HFFc6 (cell line): ENCODE measurements around the gene NFE2L3. TPM values are rescaled to one million over a fixed set of nuclear protein-coding genes. Genes with fewer than 3 reads are reported as not detected.

ENCODE experiments used
- DNase-seq: peaks from one replicate; pipeline ENCODE4 v3.0.0-alpha.2; 2018
- H3K27ac Mint-ChIP-seq: 2 replicates; pipeline ENCODE4 v1.8.0; 2020; ENCODE audit warnings: mild to moderate bottlenecking, mixed read lengths
- H3K27me3 Mint-ChIP-seq: 2 replicates; pipeline ENCODE4 v1.8.0; 2021; ENCODE audit warnings: mild to moderate bottlenecking, moderate library complexity, mixed read lengths; ENCODE audit not compliant: insufficient read depth
- H3K36me3 Mint-ChIP-seq: 2 replicates; pipeline ENCODE4 v1.8.0; 2021; ENCODE audit warnings: low read depth, mixed read lengths
- H3K4me1 Mint-ChIP-seq: 2 replicates; pipeline ENCODE4 v1.8.0; 2020; ENCODE audit warnings: low read depth, mixed read lengths
- H3K4me3 Mint-ChIP-seq: 2 replicates; pipeline ENCODE4 v1.8.0; 2020; ENCODE audit warnings: mild to moderate bottlenecking, moderate library complexity, mixed read lengths
- H3K9me3 Mint-ChIP-seq: 2 replicates; pipeline ENCODE4 v1.8.0; 2020; ENCODE audit warnings: mild to moderate bottlenecking, mixed read lengths
- total RNA-seq, 6 experiments: library from RNA; stranded (reverse); fragmentation: NEBNext Ultra II Directional; extraction: Animal tissue kit (Norgen Biotek cat#: 25700); gene quantifications; 2 replicates in 1 of 6; 3 replicates in 5 of 6; pipeline ENCODE4 v1.2.3, GENCODE V29; 2021
- TF ChIP-seq, protein P1 (sequence below): fragments of 200-600 bp; sonication (generic); IDR thresholded peaks from 2 replicates; pipeline ENCODE4 v1.5.0; 2021; ENCODE audit warnings: antibody characterized with exemption, mild to moderate bottlenecking

Gene NFE2L3
- total RNA-seq, 6 experiments from 2014 or later = 2.3 to 6.5 (median 2.7) TPM

DNA sequence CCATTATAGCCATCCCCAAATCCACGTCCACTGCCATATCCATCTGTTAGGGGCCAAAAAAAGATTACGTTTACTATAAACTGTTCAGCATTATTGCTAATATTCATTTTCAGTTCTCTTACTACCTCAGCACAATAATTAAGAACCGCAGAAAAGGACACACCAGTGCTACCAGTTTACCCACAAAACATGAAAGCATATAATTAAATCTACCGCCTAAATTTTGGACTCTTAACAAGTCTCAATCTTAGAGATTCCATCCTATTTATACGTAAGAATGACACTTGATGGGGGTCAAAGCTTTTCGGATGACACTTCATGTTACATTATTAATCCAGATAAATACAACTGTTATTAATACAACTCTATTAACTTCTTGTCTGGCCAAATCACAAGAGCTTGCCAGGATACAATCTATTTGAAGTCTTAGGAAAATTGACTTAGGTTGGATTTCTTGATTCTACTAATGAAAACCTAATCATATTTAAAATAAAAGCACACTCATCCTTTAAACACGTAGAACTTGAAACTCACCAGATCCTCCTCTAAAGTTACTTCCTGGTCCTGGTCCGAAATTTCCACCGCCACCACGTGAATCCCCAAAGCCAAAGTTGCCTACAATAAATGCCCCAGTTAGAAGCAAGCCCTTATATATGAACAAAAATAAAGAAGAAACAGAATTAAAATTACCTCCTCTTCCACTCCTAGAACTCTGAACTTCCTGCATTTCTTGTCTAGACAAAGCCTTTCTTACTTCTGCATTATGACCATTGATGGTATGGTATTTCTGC is 44.1 kb downstream of the NFE2L3 start:
- Mint-ChIP-seq H3K36me3 (peaks cover 84% of the 10 kb centered on the region), H3K4me1 (peaks cover 57% of the 10 kb centered on the region), H3K9me3 (peaks cover 11% of the 10 kb centered on the region), H3K4me3 (peak overlapping the region; percentile 100), H3K27me3 (peaks cover 29% of the 10 kb centered on the region), H3K27ac (peak overlapping the region; percentile 73)
- DNase-seq = no peak
- TF ChIP-seq, protein P1, sequence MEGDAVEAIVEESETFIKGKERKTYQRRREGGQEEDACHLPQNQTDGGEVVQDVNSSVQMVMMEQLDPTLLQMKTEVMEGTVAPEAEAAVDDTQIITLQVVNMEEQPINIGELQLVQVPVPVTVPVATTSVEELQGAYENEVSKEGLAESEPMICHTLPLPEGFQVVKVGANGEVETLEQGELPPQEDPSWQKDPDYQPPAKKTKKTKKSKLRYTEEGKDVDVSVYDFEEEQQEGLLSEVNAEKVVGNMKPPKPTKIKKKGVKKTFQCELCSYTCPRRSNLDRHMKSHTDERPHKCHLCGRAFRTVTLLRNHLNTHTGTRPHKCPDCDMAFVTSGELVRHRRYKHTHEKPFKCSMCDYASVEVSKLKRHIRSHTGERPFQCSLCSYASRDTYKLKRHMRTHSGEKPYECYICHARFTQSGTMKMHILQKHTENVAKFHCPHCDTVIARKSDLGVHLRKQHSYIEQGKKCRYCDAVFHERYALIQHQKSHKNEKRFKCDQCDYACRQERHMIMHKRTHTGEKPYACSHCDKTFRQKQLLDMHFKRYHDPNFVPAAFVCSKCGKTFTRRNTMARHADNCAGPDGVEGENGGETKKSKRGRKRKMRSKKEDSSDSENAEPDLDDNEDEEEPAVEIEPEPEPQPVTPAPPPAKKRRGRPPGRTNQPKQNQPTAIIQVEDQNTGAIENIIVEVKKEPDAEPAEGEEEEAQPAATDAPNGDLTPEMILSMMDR = no peak

DNA sequence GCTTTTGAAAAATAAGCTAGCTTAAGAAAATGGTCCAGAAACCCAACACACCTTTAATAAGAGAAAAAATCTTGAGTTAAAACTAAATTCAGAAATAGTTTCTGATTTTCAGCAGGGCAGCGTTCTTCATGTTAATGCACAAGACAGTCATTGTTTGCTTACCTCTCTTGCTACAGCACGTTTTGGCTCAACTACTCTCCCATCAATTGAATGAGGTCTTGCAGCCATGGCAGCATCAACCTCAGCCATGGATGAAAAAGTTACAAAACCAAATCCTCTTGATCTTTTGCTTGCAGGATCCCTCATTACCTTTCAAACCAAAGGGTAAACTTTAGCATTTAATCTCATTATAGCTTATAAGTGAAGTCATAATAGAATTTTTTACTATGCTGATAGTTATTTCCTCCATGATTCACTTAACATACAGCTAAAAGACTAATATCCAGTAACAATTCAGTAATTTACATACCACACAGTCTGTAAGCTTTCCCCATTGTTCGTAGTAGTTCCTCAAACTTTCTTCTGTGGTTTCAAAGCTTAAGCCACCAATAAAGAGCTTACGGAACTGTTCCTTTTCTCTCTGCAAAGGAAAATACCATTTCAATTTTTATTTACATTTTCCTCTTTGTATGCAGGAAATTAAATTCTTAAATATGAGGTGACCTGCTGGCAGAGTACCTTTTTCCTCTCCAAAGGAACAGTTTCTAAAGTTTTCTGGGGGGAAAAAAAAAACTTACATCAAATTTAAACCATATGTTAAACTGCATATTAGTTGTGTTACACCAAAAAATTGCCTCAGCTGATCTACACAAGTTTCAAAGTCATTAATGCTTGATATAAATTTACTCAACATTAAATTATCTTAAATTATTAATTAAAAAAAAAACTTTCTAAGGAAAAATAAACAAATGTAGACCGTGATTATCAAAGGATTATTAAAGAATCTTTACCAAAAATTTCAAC is 45.4 kb downstream of the NFE2L3 start:
- Mint-ChIP-seq H3K4me1 (peaks cover 48% of the 10 kb centered on the region), H3K9me3 (peaks cover 11% of the 10 kb centered on the region), H3K27me3 (peaks cover 27% of the 10 kb centered on the region), H3K36me3 (peaks cover 70% of the 10 kb centered on the region), H3K27ac (peak overlapping the region; percentile 100), H3K4me3 (peak overlapping the region; percentile 100)
- TF ChIP-seq, protein P1 = no peak
- no peak for DNase-seq

GRCh38 chr7:26198133-26198780 is 46.3 kb downstream of the NFE2L3 start:
- H3K36me3 Mint-ChIP-seq = peaks cover 68% of the 10 kb centered on the region
- TF ChIP-seq, protein P1 = peak; percentile 93
- H3K4me3 Mint-ChIP-seq = peak overlapping the region; percentile 100
- peaks cover 27% of the 10 kb centered on the region for H3K27me3 Mint-ChIP-seq
- H3K4me1 Mint-ChIP-seq = peaks cover 46% of the 10 kb centered on the region
- H3K27ac Mint-ChIP-seq = peak overlapping the region; percentile 100
- no peak for DNase-seq
- peaks cover 11% of the 10 kb centered on the region for H3K9me3 Mint-ChIP-seq

DNA sequence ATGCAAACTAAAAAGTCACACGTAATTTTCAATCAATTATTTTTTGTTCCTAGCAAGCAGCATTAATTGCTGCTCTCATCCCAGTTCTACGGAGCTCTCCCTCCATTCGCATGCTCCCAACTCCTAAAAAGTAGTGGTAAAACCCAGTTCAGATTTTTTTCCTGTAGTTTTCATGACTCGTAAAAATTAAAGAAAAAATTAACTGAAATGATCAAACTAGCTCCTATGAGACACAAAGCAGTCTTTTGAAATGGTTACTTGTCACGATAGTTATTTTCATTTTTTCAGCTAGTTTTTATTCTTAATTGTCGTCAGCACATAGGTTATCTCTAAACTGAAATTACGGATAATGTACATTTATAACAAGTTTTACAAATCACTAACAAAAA is 46.8 kb downstream of the NFE2L3 start:
- TF ChIP-seq, protein P1 = no peak
- DNase-seq = no peak
- Mint-ChIP-seq H3K27ac (peak overlapping the region; percentile 100), H3K9me3 (peaks cover 11% of the 10 kb centered on the region), H3K36me3 (peaks cover 68% of the 10 kb centered on the region), H3K4me1 (peaks cover 46% of the 10 kb centered on the region), H3K4me3 (peak overlapping the region; percentile 100), H3K27me3 (peaks cover 27% of the 10 kb centered on the region)

DNA sequence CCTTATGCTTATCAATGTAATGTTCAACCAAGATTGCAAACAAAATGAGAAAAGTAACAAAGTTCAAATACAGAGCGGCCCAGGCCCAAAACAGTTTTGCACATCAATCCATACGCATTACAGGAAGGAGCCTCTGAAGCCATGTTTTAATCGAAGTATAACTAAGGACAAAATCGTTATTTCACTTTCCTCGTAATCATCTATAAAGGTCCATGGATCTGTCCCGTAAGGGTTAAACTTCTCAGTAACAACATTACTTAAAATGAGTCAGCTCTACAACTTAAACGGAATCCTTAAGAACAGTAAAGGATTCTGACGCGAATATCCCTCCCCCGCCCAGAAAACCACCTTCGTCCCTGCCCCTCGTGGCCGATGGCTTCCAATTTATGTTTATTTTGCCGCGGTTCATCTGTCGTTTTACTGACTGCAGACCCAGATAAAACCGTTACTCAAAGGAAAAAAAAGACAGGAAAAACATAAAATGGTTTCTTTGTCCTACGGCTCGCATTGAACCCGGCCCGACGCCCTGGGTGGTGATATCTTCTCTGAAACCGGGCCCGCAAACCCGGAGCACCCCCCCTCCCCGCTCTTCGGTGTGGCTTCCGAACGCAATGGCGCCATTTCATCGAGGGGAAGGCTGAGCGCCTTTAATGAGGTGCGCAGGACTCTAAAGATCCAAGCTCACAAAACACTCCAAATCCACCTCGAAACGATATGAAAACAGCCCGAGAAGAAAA is 47.5 kb downstream of the NFE2L3 start:
- Mint-ChIP-seq H3K9me3 (peaks cover 11% of the 10 kb centered on the region), H3K27me3 (peaks cover 22% of the 10 kb centered on the region), H3K36me3 (peaks cover 71% of the 10 kb centered on the region), H3K4me3 (peak overlapping the region; percentile 100), H3K4me1 (peaks cover 46% of the 10 kb centered on the region), H3K27ac (peak overlapping the region; percentile 100)
- DNase-seq = no peak
- TF ChIP-seq, protein P1 = no peak
